AG04450 (cell line): ENCODE results near the gene SUPT6H. TPM values are rescaled to one million over a fixed set of nuclear protein-coding genes. Genes with fewer than 3 reads are reported as not detected.

Source experiments
- CTCF ChIA-PET: fragments of 300-600, 350-600 bp; formaldehyde crosslinking; extraction: SDS; loops from one replicate; lab custom pipeline; 2022; ENCODE audit warnings: antibody characterized with exemption, inconsistent platforms; lab: Charles Lee
- POLR2A ChIA-PET: fragments of 350-600 bp; formaldehyde crosslinking; extraction: SDS; loops from one replicate; lab custom pipeline; 2021; ENCODE audit warnings: antibody characterized with exemption, inconsistent platforms; lab: Yijun Ruan, JAX
- DNase-seq: peaks from one replicate; pipeline ENCODE4 v3.0.0-alpha.2; 2011; ENCODE audit warnings: low read depth, low spot score
- H3K27ac ChIP-seq: one replicate; pipeline ENCODE4 v1.5.1; 2012; ENCODE audit warnings: low read depth, low read length, control low read depth
- H3K27me3 ChIP-seq: one replicate; pipeline ENCODE4 v1.6.0; 2012; ENCODE audit warnings: low read length; ENCODE audit not compliant: control insufficient read depth, insufficient read depth
- H3K4me3 ChIP-seq: 2 replicates; pipeline ENCODE4 v1.5.1; 2011; ENCODE audit warnings: mild to moderate bottlenecking, low read depth, low read length, control low read depth
- H3K9me3 ChIP-seq: 2 replicates; pipeline ENCODE4 v1.5.1; 2012; ENCODE audit warnings: low read length; ENCODE audit not compliant: control insufficient read depth, insufficient read depth
- polyA plus RNA-seq: library from polyadenylated mRNA; depleted of rRNA; stranded (reverse); fragments of >200 nt; gene quantifications from 2 replicates; pipeline ENCODE4 v1.2.3, GENCODE V29; 2011
- TF ChIP-seq, protein P1 (sequence below): IDR thresholded peaks from 2 replicates; pipeline ENCODE4 v1.5.1; 2011; ENCODE audit warnings: low read depth, low read length, control low read depth, inconsistent platforms

The SUPT6H gene
- polyA plus RNA-seq, 1 experiment = 41.0 TPM

DNA sequence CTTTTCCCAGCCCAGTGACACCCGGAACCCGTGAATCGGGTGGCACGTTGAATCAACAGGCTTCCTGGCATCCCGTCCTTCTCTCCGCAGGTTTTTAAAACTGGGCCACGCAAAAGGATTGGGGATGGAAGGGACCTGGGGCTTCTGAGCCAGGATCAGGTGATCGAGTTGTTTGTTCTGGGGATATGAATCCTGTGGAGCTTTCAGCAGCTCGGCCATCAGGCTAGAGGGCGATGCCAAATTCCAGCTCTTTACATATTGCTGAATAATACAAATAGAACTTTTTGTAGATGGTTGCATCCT is 473 bp downstream of the SUPT6H start:
- Histone ChIP-seq H3K4me3 (peak overlapping the region; percentile 93), H3K27ac (peak overlapping the region; percentile 94), H3K27me3 (no peaks in the 10 kb centered on the region), H3K9me3 (peaks cover 11% of the 10 kb centered on the region; the same call in 1 of the 2 replicates)
- no peak for DNase-seq
- CTCF ChIA-PET = interaction anchor here (1.6 to 3.8 kb wide), 2 partner anchors 10 to 15 kb away, joined by 5 to 19 read pairs; no protein-coding TSS in a partner anchor
- TF ChIP-seq, protein P1, sequence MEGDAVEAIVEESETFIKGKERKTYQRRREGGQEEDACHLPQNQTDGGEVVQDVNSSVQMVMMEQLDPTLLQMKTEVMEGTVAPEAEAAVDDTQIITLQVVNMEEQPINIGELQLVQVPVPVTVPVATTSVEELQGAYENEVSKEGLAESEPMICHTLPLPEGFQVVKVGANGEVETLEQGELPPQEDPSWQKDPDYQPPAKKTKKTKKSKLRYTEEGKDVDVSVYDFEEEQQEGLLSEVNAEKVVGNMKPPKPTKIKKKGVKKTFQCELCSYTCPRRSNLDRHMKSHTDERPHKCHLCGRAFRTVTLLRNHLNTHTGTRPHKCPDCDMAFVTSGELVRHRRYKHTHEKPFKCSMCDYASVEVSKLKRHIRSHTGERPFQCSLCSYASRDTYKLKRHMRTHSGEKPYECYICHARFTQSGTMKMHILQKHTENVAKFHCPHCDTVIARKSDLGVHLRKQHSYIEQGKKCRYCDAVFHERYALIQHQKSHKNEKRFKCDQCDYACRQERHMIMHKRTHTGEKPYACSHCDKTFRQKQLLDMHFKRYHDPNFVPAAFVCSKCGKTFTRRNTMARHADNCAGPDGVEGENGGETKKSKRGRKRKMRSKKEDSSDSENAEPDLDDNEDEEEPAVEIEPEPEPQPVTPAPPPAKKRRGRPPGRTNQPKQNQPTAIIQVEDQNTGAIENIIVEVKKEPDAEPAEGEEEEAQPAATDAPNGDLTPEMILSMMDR = no peak
- POLR2A ChIA-PET = interaction anchor here (1.3 to 2.3 kb wide), 4 partner anchors 18 to 57 kb away, joined by 3 to 17 read pairs (median 10); partner anchors contain the start of genes BLTP2, PROCA1 and RPL23A

DNA sequence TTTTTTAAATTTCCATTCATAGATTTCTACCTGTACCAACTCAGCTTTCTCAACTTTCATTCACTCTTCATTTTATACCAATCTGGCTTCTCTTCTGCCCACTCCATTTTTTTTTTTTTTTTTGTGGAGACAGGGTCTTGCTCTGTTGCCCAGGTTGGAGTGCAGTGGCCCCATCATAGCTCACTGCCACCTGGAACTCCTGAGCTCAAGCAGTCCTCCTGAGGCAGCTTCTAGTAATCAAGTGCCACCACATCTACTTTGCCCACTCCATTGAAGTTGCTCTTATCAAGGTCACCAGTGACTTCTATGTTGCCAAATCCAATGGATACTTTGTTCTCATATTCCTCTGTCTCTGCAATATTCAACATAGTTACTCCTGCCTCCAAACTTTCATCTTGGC is 1.7 kb downstream of the SUPT6H start:
- TF ChIP-seq, protein P1 = no peak
- H3K27me3 ChIP-seq = no peaks in the 10 kb centered on the region
- ChIA-PET CTCF (interaction anchor here (3.8 kb wide), 1 partner anchor 17 kb away, joined by 19 read pairs; no protein-coding TSS in a partner anchor), POLR2A (no interaction called here)
- no peak for DNase-seq
- no peak overlapping the region for H3K27ac ChIP-seq
- peak overlapping the region; percentile 93 for H3K4me3 ChIP-seq
- peaks cover 9% of the 10 kb centered on the region; the same call in 1 of the 2 replicates for H3K9me3 ChIP-seq

DNA sequence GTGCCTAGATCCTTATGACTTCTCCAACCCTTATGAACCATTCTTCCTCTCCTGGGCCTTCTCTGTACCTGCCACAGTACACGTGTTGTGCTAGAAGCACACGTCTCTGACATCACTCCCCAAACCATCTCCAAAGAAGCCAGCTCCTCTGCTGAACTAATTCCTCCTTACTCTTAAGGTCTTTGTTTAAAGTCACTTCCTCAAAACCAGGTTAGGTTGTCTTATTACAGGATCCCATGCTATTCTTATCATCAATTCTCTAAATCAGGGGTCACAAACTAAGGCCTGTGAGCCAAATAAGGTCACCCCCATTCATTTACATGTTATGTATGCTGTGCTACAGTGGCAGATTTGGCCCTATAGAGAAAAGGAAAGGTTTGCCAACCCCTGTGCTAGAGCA is 4.0 kb downstream of the SUPT6H start:
- Histone ChIP-seq H3K27me3 (no peaks in the 10 kb centered on the region), H3K4me3 (no peak overlapping the region), H3K9me3 (no peaks in the 10 kb centered on the region; the same call in 1 of the 2 replicates), H3K27ac (no peak overlapping the region)
- ChIA-PET POLR2A (no interaction called here), CTCF (interaction anchor here (0.6 kb wide), 1 partner anchor 46 kb away, joined by 3 read pairs; no protein-coding TSS in a partner anchor)
- TF ChIP-seq, protein P1 = no peak
- DNase-seq = no peak

DNA sequence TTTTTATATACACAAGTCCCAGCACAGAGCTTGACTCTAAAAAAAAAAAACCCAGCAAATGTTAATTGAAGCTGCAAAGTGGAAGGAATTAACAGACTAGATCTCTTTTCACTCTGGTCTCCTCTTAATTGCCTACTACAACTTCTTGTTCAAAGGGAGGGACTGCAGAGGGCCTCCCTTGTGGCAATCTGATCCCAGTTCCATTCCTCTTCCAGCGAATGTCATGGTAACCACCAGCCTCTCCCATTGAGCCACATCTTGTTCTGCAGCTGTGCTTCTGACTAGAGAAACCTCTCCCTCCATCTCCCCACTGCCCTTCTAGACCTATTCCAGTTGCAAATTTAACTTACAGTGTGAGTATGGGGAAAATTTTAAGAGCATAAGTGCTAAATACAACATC is 5.9 kb downstream of the SUPT6H start:
- H3K9me3 ChIP-seq = no peaks in the 10 kb centered on the region
- ChIA-PET POLR2A (interaction anchor here (0.5 to 1.0 kb wide), 2 partner anchors 21 to 37 kb away, joined by 3 read pairs; no protein-coding TSS in a partner anchor), CTCF (interaction anchor here (0.9 to 1.5 kb wide), 2 partner anchors 21 to 23 kb away, joined by 3 to 5 read pairs; partner anchors contain the start of gene BLTP2)
- TF ChIP-seq, protein P1 = no peak
- H3K27ac ChIP-seq = no peak overlapping the region
- no peak overlapping the region for H3K4me3 ChIP-seq
- H3K27me3 ChIP-seq = no peaks in the 10 kb centered on the region
- no peak for DNase-seq

DNA sequence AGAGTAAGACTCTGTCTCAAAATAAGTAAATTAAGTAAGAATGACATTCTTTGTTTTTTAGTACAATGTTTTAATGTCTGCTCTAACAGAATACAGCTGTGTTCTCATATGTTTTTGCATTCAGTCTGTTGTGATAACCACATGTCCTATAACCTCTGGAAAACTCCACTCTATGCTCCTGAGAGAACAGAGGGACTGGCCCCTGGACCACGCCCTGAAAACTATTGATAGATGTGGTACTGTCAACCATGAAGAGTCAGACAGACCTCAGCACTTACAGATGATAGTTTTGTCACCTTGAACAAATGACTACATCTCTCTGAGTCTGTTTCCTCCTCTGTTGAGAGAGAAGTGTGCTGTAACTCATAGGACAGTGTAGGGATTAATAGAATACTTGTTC is 7.9 kb downstream of the SUPT6H start:
- DNase-seq = no peak
- POLR2A ChIA-PET = no interaction called here
- H3K27ac ChIP-seq = no peak overlapping the region
- no peaks in the 10 kb centered on the region for H3K27me3 ChIP-seq
- TF ChIP-seq, protein P1 = no peak
- no peaks in the 10 kb centered on the region for H3K9me3 ChIP-seq
- CTCF ChIA-PET = interaction anchor here (0.6 kb wide), 1 partner anchor 63 kb away, joined by 5 read pairs; no protein-coding TSS in a partner anchor
- no peak overlapping the region for H3K4me3 ChIP-seq
